Keratinocyte (primary cell): ENCODE data around the gene ARHGAP15.

ENCODE experiments used
- CTCF ChIP-seq, 3 experiments: IDR thresholded peaks in 1 of 3; conservative IDR thresholded peaks in 1 of 3; optimal IDR thresholded peaks in 1 of 3; 2 replicates in 2 of 3; 3 replicates in 1 of 3; pipeline versions ENCODE3 to v1.5.1; 2011; ENCODE audit warnings: low read length in 3 of 3, mild to moderate bottlenecking in 3 of 3, moderate library complexity in 2 of 3, control low read depth in 1 of 3, inconsistent platforms in 1 of 3; ENCODE audit not compliant: insufficient read depth in 2 of 3; ENCODE audit errors: extremely low read depth in 1 of 3
- EZH2 ChIP-seq: IDR thresholded peaks from one replicate; pipeline ENCODE4 v1.6.1; 2012; ENCODE audit warnings: inconsistent platforms, mild to moderate bottlenecking, low read length, moderate library complexity

- TF ChIP-seq CTCF (optimal IDR thresholded peaks at IDR 0.05 in 1 of 3, IDR thresholded peaks at IDR 0.05 in 1 of 3, conservative IDR thresholded peaks at IDR 0.05 in 1 of 3; ENCODE audit: extremely low read depth in 1 of 3, insufficient read depth in 2 of 3, low read length in 3 of 3) (no peak), EZH2 (no peak)
These were observed 599.3 kb downstream of the ARHGAP15 start for GRCh38 chr2:143728498-143728897.
